GM12865 (cell line): Measurements from ENCODE around the gene ARHGEF3.
"Not testable (repeated sequence)": the region's sequence is repeated elsewhere in the genome, so short reads cannot be mapped to it uniquely, and the experiment has no call there.

Experiments used
- DNase-seq: peaks from one replicate; pipeline ENCODE4 v3.0.0; 2010; ENCODE audit warnings: low read depth
- H3K4me3 ChIP-seq: 2 replicates; pipeline ENCODE4 v1.5.1; 2011; ENCODE audit warnings: mild to moderate bottlenecking, low read depth, low read length, control low read depth
- CTCF ChIP-seq: IDR thresholded peaks from 2 replicates; pipeline ENCODE4 v1.5.1; 2011; ENCODE audit warnings: low read length, control low read depth, low read depth, inconsistent platforms; ENCODE audit not compliant: insufficient read depth; ENCODE audit errors: missing control alignments

The ARHGEF3 gene

GRCh38 chr3:56762718-56763117, 39.0 kb downstream of the ARHGEF3 start:
- no peak for DNase-seq
- H3K4me3 ChIP-seq, result no peak overlapping the region
- no peak for TF ChIP-seq CTCF

- DNase-seq, result no peak
- TF ChIP-seq CTCF, result no peak
- no peak overlapping the region for H3K4me3 ChIP-seq
Measured at GRCh38 chr3:56761887-56762651, 39.7 kb downstream of the ARHGEF3 start.

GRCh38 chr3:56761023-56761422, 40.7 kb downstream of the ARHGEF3 start:
- no peak for DNase-seq
- TF ChIP-seq CTCF, result no peak
- no peak overlapping the region for H3K4me3 ChIP-seq

- no peak for TF ChIP-seq CTCF
- H3K4me3 ChIP-seq, result no peak overlapping the region
- peak; percentile 25 for DNase-seq
Measured at GRCh38 chr3:56759532-56759931, 42.2 kb downstream of the ARHGEF3 start.

- TF ChIP-seq CTCF, result no peak
- peak; percentile 90 for DNase-seq
- H3K4me3 ChIP-seq, result no peak overlapping the region; the same call in 1 of the 2 replicates
Measured at GRCh38 chr3:56758539-56758981, 43.2 kb downstream of the ARHGEF3 start.

GRCh38 chr3:56758042-56758441, 43.7 kb downstream of the ARHGEF3 start:
- DNase-seq, H3K4me3 ChIP-seq: not testable (repeated sequence)

- TF ChIP-seq CTCF, result no peak
Measured at GRCh38 chr3:56754741-56755417, 46.9 kb downstream of the ARHGEF3 start.

More at GRCh38 chr3:56754741-56755417, 46.9 kb downstream of the ARHGEF3 start:
- DNase-seq, result peak; percentile 70
- H3K4me3 ChIP-seq, result peak overlapping the region; percentile 58
